ENCODE measurements around the gene CLPX. TPM values are rescaled to one million over a fixed set of nuclear protein-coding genes. Genes with fewer than 3 reads are reported as not detected.

Gene CLPX
- total RNA-seq, 2 experiments from 2014 or later, result 76.7 to 77.4 TPM

- Mint-ChIP-seq H3K27ac (no peak overlapping the region), H3K4me3 (no peak overlapping the region), H3K4me1 (ENCODE audit: low read depth) (peaks cover 4% of the 10 kb centered on the region), H3K36me3 (ENCODE audit: low read depth) (peaks cover 27% of the 10 kb centered on the region), H3K27me3 (no peaks in the 10 kb centered on the region), H3K9me3 (no peaks in the 10 kb centered on the region)
- DNase-seq (no peak), ATAC-seq (no peak)
- TF ChIP-seq CTCF (IDR thresholded peaks at IDR 0.05), result no peak
- intact Hi-C loops (cut with micrococcal nuclease), result no loop called here
- ChIA-PET POLR2A (no interaction called here), CTCF (no interaction called here)
Measured at GRCh38 chr15:65171428-65171827, 13.7 kb downstream of the CLPX start.

- ChIA-PET POLR2A (interaction anchor here (1.0 to 1.4 kb wide), 2 partner anchors 14 to 135 kb away, joined by 3 to 4 read pairs; no protein-coding TSS in a partner anchor), CTCF (interaction anchor here (1.0 to 1.2 kb wide), 2 partner anchors 17 to 100 kb away, joined by 3 to 4 read pairs; no protein-coding TSS in a partner anchor)
- no peaks in the 10 kb centered on the region for H3K9me3 Mint-ChIP-seq
- H3K4me1 Mint-ChIP-seq (ENCODE audit: low read depth), result peaks cover 8% of the 10 kb centered on the region
- H3K27ac Mint-ChIP-seq, result no peak overlapping the region
- ATAC-seq (no peak), DNase-seq (no peak)
- no peaks in the 10 kb centered on the region for H3K27me3 Mint-ChIP-seq
- H3K4me3 Mint-ChIP-seq, result no peak overlapping the region
- peaks cover 9% of the 10 kb centered on the region for H3K36me3 Mint-ChIP-seq (ENCODE audit: low read depth)
- intact Hi-C loops (cut with micrococcal nuclease), result no loop called here
- TF ChIP-seq CTCF (IDR thresholded peaks at IDR 0.05), result no peak
Measured at GRCh38 chr15:65165875-65166274, 19.3 kb downstream of the CLPX start.

GRCh38 chr15:65164139-65164538, 21.0 kb downstream of the CLPX start:
- Mint-ChIP-seq H3K4me3 (no peak overlapping the region), H3K9me3 (no peaks in the 10 kb centered on the region), H3K4me1 (ENCODE audit: low read depth) (peaks cover 8% of the 10 kb centered on the region), H3K36me3 (ENCODE audit: low read depth) (peaks cover 9% of the 10 kb centered on the region), H3K27ac (no peak overlapping the region), H3K27me3 (no peaks in the 10 kb centered on the region)
- intact Hi-C loops (cut with micrococcal nuclease), result no loop called here
- ATAC-seq (no peak), DNase-seq (no peak)
- TF ChIP-seq CTCF (IDR thresholded peaks at IDR 0.05), result no peak
- POLR2A ChIA-PET, result interaction anchor here (0.6 to 1.2 kb wide), 3 partner anchors 13 to 141 kb away, joined by 3 read pairs; partner anchors contain the start of gene RNU5B-1
- CTCF ChIA-PET, result interaction anchor here (0.7 to 1.5 kb wide), 4 partner anchors 18 to 222 kb away, joined by 3 to 4 read pairs (median 3); no protein-coding TSS in a partner anchor

GRCh38 chr15:65163041-65163440, 22.1 kb downstream of the CLPX start:
- H3K4me1 Mint-ChIP-seq (ENCODE audit: low read depth), result peaks cover 8% of the 10 kb centered on the region
- no peak overlapping the region for H3K27ac Mint-ChIP-seq
- ChIA-PET CTCF (interaction anchor here (1.2 kb wide), 1 partner anchor 45 kb away, joined by 3 read pairs; no protein-coding TSS in a partner anchor), POLR2A (interaction anchor here (1.0 kb wide), 1 partner anchor 141 kb away, joined by 3 read pairs; the partner anchor contains the start of gene RNU5B-1)
- TF ChIP-seq CTCF (IDR thresholded peaks at IDR 0.05), result no peak
- H3K9me3 Mint-ChIP-seq, result no peaks in the 10 kb centered on the region
- peaks cover 9% of the 10 kb centered on the region for H3K36me3 Mint-ChIP-seq (ENCODE audit: low read depth)
- ATAC-seq (no peak), DNase-seq (no peak)
- intact Hi-C loops (cut with micrococcal nuclease), result no loop called here
- H3K27me3 Mint-ChIP-seq, result no peaks in the 10 kb centered on the region
- H3K4me3 Mint-ChIP-seq, result no peak overlapping the region

- POLR2A ChIA-PET, result no interaction called here
- no peaks in the 10 kb centered on the region for H3K27me3 Mint-ChIP-seq
Measured at GRCh38 chr15:65156692-65157091, 28.4 kb downstream of the CLPX start.

More at GRCh38 chr15:65156692-65157091, 28.4 kb downstream of the CLPX start:
- no peaks in the 10 kb centered on the region for H3K9me3 Mint-ChIP-seq
- H3K4me1 Mint-ChIP-seq (ENCODE audit: low read depth), result no peaks in the 10 kb centered on the region
- ATAC-seq, result no peak
- no peak overlapping the region for H3K27ac Mint-ChIP-seq
- CTCF ChIA-PET, result interaction anchor here (0.8 kb wide), 1 partner anchor 10 kb away, joined by 3 read pairs; no protein-coding TSS in a partner anchor
- no peak for TF ChIP-seq CTCF (IDR thresholded peaks at IDR 0.05)
- intact Hi-C loops (cut with micrococcal nuclease), result no loop called here
- no peak overlapping the region for H3K4me3 Mint-ChIP-seq
- no peak for DNase-seq
- peaks cover 30% of the 10 kb centered on the region for H3K36me3 Mint-ChIP-seq (ENCODE audit: low read depth)

Data from activated CD8-positive, alpha-beta T cell treated with anti-CD3 and anti-CD28 coated beads for 36 hours (primary cell).